DMS 273 (cell line): ENCODE data around the gene ARHGEF7.
A peak's percentile ranks its signal among the peaks of the same experiment; 100 is the strongest.
"Not testable (repeated sequence)": the region's sequence is repeated elsewhere in the genome, so short reads cannot be mapped to it uniquely, and the experiment has no call there.

ENCODE experiments used
- DNase-seq: peaks from one replicate; lab custom pipeline; 2025; ENCODE audit not compliant: unreplicated experiment; lab: John Stamatoyannopoulos, UW

The ARHGEF7 gene

GRCh38 chr13:111249637-111250360, 134.7 kb downstream of the ARHGEF7 start:
- no peak for DNase-seq

GRCh38 chr13:111251646-111252445, 136.7 kb downstream of the ARHGEF7 start:
- no peak for DNase-seq

DNA sequence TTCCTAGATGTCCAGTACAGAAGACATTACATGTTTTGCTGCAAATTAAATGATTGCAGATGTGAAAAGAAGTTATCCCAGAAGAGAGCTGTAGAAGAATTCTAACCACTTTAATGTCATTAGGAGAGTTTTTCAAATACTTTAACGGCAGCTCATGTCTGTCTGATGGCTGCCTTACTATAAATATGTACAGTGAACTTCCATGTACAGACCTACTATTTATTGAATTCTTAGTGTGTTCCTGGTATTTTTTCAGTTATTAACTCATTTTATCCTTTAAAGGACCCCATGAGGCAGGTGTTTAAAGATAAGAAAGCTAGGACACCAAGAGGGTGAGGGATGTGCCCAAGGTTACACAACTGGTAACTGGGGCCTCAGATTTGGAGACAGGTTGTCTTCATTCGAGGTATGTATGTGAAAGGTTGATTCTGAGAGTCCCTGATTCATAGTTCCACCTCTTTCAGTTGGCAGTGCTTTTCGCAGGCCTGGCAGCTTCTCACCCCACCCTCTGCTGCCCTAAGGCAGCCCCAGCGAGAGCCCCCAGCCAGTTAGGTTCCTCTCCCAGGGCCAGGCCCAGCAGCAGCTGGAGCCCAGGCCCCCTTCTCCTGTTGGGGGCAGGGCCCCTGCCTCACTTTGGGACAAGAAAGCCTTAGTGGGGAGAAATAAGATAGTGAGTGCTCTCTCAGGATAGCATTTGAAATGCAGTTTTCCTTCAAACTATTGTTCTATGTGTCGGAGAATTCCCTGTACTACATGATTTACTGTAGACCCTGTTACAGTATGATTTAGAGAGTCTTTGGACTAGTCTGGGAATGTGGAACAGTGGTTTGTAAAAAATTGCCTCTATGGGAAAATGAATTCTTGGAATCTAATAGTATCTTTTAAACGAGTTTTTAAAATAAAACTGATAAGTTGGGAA, 137.6 kb downstream of the ARHGEF7 start:
- DNase-seq = no peak

GRCh38 chr13:111253365-111253872, 138.3 kb downstream of the ARHGEF7 start:
- no peak for DNase-seq

DNA sequence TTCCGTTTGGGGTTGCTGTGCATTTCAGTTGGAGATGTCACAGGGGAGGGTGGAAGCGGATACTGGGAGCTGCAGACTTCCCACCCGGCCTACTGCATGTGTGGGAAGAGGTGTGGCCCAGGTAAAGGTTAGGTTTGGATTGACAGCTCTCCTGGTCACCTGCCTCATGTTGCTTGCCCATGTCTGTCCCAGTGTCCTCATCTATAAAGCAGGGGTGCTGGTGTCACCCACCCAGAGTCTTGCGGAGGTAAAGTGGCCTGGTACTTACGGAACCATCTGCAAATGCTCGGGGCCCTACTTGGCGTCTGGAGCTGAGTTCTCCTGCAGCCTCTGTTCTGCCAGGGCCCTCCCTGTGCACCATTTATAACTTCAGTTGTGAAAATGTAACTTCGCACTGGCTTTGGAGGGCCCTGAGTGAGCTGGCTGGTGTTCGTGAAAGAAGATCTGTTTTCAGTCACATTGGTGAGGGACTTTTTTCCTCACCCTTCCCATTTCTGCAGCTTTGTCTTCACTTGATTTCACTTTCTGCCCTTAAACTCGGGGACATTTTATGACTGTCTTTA, 140.2 kb downstream of the ARHGEF7 start:
- no peak for DNase-seq

- DNase-seq = no peak
These were observed 141.3 kb downstream of the ARHGEF7 start for GRCh38 chr13:111256458-111256857.

GRCh38 chr13:111256946-111257345, 141.8 kb downstream of the ARHGEF7 start:
- no peak for DNase-seq

GRCh38 chr13:111257899-111258298, 142.8 kb downstream of the ARHGEF7 start:
- DNase-seq = not testable (repeated sequence)

GRCh38 chr13:111258637-111259036, 143.5 kb downstream of the ARHGEF7 start:
- DNase-seq = no peak

DNA sequence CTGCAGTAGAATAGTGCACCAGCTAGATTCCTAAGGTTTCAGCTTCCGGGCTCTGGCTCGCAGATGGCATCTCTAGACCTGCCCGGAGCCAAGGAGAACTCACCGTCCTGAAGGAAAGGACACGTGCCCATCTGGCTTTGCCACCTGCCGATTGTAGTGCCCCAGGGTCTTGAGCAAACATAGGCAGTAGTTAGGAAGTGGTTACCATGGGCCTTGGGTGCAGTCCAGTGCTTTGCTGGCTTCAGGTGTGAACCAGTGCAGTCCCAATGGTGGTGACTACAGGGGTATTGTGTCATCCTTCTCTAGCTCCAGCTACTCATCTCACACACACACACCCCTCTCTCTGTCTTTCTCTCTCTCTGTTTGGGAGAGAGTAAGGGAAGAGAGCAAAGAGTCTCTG, 143.9 kb downstream of the ARHGEF7 start:
- no peak for DNase-seq

DNA sequence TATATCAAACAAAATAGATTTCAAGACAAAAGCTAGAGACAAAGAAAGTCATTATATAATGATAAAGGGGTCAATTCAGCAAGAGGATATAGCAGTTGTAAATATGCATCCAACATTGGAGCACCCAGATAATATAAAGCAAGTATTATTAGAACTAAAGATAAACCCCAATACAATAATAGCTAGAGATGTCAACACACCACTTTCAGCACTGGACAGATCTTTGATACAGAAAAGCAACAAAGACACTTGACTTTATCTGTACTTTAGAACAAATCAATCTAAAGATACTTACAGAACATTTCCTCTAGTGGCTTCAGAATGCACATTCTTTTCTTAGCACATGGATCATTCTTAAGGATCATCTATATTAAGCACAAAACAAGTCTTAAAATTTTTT, 146.2 kb downstream of the ARHGEF7 start:
- no peak for DNase-seq

DNA sequence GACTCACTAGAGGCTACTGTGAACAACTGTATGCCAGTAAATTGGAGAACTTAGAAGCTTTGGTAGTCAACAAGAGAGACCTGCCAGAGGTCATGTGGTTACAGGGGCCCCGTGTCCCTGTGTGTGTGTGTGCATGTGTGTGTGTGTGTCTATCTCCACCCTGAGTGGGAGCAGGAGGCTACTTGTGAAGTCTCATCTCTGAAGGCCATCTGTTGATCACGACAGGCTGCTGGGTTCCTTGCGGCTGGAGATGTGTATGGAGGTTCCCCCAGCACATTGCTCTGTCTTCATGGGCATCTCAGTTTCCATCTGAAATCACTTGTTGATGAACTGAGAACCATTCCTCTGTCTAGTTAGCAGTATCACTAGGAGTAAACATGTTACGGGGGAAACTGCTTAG, 147.2 kb downstream of the ARHGEF7 start:
- DNase-seq = peak; percentile 2

- peak; percentile 4 for DNase-seq
These were observed 147.6 kb downstream of the ARHGEF7 start for GRCh38 chr13:111262715-111263114.

DNA sequence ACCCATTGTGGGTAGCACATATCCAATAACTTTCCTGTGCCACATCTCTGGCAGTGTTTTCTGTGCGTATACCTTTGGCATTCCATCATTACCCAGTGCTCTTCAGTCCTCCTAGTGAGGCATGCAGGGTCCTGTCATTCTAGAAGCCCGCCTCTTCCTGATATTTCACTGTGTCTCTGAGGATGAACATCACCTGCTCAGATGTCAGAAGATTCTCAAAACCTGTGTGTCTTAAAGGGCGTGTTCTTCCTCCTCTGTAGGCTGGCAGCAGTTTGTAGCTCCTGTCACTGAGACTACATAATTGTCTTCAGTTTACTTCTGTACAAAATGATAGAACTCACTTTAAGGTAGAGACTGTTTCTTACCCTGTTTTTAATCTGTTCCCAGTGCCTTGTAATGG, 148.5 kb downstream of the ARHGEF7 start:
- no peak for DNase-seq

- DNase-seq = no peak
These were observed 150.0 kb downstream of the ARHGEF7 start for GRCh38 chr13:111265006-111265700.

DNA sequence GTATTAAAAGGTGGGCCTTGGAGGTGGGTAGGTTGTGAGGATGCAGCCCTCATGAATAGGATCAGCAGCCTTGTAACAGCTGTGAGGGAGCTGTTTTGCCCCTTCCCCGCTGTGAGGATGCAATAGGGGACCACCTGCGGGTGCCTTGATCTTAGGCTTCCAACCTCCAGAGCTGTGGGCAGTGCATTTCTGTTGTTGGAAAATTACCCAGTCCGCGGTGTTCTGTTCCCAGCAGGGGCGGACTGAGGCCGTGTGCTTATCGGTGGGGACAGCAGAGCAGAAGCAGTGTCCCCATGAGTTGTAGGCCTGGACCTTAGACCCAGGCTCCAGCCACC, 150.6 kb downstream of the ARHGEF7 start:
- DNase-seq = no peak

- no peak for DNase-seq
These were observed 152.1 kb downstream of the ARHGEF7 start for GRCh38 chr13:111267205-111267604.

DNA sequence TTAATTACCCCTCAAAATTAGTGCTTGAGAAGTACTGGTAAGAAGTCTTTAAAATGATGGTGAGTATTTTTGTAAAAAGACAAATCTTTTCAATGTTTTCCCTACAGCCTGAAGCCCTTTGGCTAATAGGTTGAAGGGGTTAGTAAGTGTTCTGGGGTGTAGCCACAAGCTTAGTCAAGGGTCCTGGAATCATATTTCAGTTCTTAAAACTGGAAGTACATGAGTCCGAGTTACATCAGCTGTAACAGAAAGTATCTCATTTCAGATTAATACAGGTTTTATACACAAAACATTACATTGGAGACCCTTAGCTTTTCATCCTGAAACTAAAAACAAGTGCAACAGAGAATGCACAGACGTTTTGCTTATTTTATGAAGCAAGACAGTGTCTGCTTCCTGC, 152.7 kb downstream of the ARHGEF7 start:
- no peak for DNase-seq

GRCh38 chr13:111269508-111269907, 154.4 kb downstream of the ARHGEF7 start:
- DNase-seq = no peak

DNA sequence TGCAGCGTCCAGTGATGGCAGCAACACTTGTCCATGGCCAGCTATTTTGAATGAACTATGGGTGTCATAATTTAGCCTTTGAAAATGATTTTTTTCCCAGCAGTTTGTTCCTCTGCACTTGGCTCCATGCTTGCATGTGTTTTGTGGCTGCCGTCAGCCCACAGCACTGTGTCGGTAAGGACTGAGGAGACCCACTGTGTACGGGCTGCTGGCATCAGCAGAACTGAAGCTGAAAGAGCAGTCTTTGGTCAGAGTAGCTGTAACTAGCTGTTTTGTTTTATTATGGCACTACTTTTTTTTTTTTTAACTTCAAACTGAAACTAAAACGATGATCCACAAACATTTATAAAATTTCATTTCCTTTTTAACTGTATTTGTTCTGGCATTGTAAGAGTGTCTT, 155.0 kb downstream of the ARHGEF7 start:
- no peak for DNase-seq
